ENCODE data around the gene ASH1L.
"Not testable (repeated sequence)": the region's sequence is repeated elsewhere in the genome, so short reads cannot be mapped to it uniquely, and the experiment has no call there.

DNA sequence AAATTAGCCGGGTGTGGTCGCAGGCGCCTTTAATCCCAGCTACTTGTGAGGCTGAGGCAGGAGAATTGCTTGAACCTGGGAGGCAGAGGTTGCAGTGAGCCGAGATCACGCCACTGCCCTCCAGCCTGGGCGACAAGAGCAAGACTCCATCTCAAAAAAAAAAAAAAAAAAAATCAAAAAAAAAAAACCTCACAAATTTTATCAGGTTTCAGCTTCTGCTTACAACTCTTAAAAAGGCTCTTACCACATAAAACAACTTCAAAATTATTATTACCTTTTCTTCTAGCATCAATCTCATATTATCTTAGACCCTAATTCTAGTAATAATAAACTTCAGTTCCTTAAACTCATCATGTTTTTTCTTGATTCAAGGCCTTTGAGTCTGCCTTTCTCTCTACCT, 120.2 kb downstream of the ASH1L start:
- TF ChIP-seq, protein P1, sequence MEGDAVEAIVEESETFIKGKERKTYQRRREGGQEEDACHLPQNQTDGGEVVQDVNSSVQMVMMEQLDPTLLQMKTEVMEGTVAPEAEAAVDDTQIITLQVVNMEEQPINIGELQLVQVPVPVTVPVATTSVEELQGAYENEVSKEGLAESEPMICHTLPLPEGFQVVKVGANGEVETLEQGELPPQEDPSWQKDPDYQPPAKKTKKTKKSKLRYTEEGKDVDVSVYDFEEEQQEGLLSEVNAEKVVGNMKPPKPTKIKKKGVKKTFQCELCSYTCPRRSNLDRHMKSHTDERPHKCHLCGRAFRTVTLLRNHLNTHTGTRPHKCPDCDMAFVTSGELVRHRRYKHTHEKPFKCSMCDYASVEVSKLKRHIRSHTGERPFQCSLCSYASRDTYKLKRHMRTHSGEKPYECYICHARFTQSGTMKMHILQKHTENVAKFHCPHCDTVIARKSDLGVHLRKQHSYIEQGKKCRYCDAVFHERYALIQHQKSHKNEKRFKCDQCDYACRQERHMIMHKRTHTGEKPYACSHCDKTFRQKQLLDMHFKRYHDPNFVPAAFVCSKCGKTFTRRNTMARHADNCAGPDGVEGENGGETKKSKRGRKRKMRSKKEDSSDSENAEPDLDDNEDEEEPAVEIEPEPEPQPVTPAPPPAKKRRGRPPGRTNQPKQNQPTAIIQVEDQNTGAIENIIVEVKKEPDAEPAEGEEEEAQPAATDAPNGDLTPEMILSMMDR (conservative IDR thresholded peaks at IDR 0.05; ENCODE audit: low read depth in 2 of 2), result not testable (repeated sequence)
- TF ChIP-seq ZNF331 (CRISPR knock-in tag; IDR thresholded peaks at IDR 0.05; ENCODE audit: low read depth); POLR2AphosphoS5 (IDR thresholded peaks at IDR 0.05; ENCODE audit: low read depth); EZH2 (IDR thresholded peaks at IDR 0.05; ENCODE audit: low read depth, unreplicated experiment); EZH2phosphoT487 (IDR thresholded peaks at IDR 0.05; ENCODE audit: unreplicated experiment); JUNB (IDR thresholded peaks at IDR 0.05; ENCODE audit: unreplicated experiment); STAT1 (IDR thresholded peaks at IDR 0.05; ENCODE audit: unreplicated experiment): not testable (repeated sequence)
- TF ChIP-seq, protein P2, sequence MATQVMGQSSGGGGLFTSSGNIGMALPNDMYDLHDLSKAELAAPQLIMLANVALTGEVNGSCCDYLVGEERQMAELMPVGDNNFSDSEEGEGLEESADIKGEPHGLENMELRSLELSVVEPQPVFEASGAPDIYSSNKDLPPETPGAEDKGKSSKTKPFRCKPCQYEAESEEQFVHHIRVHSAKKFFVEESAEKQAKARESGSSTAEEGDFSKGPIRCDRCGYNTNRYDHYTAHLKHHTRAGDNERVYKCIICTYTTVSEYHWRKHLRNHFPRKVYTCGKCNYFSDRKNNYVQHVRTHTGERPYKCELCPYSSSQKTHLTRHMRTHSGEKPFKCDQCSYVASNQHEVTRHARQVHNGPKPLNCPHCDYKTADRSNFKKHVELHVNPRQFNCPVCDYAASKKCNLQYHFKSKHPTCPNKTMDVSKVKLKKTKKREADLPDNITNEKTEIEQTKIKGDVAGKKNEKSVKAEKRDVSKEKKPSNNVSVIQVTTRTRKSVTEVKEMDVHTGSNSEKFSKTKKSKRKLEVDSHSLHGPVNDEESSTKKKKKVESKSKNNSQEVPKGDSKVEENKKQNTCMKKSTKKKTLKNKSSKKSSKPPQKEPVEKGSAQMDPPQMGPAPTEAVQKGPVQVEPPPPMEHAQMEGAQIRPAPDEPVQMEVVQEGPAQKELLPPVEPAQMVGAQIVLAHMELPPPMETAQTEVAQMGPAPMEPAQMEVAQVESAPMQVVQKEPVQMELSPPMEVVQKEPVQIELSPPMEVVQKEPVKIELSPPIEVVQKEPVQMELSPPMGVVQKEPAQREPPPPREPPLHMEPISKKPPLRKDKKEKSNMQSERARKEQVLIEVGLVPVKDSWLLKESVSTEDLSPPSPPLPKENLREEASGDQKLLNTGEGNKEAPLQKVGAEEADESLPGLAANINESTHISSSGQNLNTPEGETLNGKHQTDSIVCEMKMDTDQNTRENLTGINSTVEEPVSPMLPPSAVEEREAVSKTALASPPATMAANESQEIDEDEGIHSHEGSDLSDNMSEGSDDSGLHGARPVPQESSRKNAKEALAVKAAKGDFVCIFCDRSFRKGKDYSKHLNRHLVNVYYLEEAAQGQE (IDR thresholded peaks at IDR 0.05; ENCODE audit: unreplicated experiment), result not testable (repeated sequence)

All from GM23338 (cell line).